T-helper 2 cell (primary cell): ENCODE measurements around the gene F9.
A peak's percentile ranks its signal among the peaks of the same experiment; 100 is the strongest.
"Not testable (repeated sequence)": the region's sequence is repeated elsewhere in the genome, so short reads cannot be mapped to it uniquely, and the experiment has no call there.

Source experiments
- DNase-seq, 5 experiments: peaks; one replicate each; pipeline versions ENCODE4 v3.0.0 to v3.0.0-alpha.2; 2012 to 2022
- total RNA-seq, 2 donors: gene quantifications; one replicate each; lab custom pipeline; 2026; lab: John Stamatoyannopoulos, UW

Gene F9
- total RNA-seq, result 0 reads per million in 2 donors

DNA sequence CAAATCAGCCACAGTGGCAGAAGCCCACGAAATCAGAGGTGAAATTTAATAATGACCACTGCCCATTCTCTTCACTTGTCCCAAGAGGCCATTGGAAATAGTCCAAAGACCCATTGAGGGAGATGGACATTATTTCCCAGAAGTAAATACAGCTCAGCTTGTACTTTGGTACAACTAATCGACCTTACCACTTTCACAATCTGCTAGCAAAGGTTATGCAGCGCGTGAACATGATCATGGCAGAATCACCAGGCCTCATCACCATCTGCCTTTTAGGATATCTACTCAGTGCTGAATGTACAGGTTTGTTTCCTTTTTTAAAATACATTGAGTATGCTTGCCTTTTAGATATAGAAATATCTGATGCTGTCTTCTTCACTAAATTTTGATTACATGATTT, at the start of gene F9:
TSS of gene F9 (plus strand) at position 190 of the 400 bp plus-strand sequence. CDS start at position 216, 26 bp downstream.
- DNase-seq, result no peak

GRCh38 chrX:139483699-139484098, 46.8 kb upstream of the F9 start:
- DNase-seq, result no peak

- DNase-seq, result no peak
Measured at GRCh38 chrX:139484591-139484990, 45.9 kb upstream of the F9 start.

- no peak for DNase-seq
Measured at GRCh38 chrX:139495324-139495723, 35.2 kb upstream of the F9 start.

DNA sequence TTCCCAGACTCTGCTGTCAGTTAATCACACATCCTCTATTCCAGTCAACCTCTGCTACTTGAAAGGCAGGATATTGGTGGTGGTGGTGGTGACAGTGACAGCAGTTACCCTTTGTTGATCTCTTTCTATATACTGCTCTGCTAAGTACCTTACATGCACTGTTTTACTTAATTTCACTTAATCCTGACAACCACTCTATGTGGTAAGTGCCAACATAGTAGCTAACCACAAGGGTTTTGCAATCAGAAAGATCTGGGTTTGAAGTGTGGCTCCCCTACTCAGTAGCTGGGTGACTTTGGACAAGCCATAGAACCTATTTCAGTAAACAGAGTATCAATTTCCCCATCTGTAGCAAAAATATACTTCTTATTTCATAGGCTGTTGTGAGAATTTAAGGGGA, 24.2 kb upstream of the F9 start:
- DNase-seq, result peak in 1 of 5 experiments; percentile 6

- no peak for DNase-seq
Measured at GRCh38 chrX:139508099-139508498, 22.4 kb upstream of the F9 start.

DNA sequence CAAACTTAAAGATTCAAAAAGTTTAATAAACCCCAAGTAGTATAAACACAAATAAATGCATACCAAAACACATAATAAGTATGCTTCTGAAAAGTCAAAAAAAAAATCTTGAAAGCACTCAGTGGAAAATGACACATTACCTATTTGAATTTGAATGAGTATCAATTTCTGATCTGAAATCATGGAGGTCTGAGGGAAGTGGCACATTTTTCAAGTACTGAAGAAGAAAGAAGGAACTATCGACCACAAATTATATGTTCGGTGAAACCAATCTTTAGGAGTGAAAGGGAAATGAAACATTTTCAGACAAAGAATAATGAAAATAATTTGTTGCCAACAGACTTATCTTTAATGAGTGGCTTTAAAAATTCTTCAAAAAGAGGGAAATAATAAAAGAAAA, 12.1 kb upstream of the F9 start:
- DNase-seq, result no peak

DNA sequence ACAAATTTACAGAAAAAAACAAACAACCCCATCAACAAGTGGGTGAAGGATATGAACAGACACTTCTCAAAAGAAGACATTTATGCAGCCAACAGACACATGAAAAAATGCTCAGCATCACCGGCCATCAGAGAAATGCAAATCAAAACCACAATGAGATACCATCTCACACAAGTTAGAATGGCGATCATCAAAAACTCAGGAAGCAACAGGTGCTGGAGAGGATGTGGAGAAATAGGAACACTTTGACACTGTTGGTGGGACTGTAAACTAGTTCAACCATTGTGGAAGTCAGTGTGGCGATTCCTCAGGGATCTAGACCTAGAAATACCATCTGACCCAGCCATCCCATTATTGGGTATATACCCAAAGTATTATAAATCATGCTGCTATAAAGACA, 1.7 kb upstream of the F9 start:
- DNase-seq, result not testable (repeated sequence)

GRCh38 chrX:139532834-139533233, 2.3 kb downstream of the F9 start:
- DNase-seq, result no peak

GRCh38 chrX:139533444-139533843, 2.9 kb downstream of the F9 start:
- DNase-seq, result no peak

DNA sequence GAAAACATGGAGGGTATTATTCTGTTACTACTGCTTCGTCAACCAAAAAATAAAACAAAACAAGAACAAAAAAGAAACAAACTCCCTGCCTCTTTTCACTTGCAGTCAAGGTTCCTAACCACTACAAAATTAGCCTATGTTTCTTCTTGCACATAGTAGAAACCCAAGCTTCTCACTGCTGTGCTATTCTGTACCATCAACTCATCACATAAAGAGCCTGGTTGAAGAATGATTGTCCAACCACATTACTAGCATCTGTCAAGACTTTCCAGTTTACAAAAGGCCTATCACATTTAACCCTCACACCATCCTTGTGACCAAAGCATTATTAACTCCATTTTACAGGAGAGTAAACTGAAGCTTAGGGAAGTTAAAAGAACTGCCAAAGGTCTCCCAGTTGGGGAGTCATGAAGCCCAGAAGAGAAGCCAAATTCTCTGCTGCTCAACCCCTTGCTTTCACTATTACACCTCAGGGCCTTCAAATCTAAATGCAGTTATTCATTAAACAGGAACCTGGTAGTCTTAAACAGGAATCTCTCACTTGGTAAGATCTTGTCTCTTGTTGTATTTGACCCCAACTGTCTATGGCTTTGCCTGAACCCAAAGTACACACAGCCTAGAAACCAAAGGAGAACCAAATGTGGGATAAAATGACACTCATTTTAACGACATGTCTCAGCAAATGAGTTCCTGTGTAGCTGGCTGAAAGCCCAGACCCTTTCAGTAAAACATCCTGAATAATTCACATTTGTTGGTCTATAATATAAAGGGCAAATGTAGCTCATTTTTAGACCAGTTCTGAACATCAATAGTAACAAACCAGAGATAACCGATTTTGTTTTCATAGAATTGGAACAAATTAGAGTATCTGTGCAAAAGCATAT, 8.6 kb downstream of the F9 start:
- no peak for DNase-seq

GRCh38 chrX:139542652-139543051, 12.1 kb downstream of the F9 start:
- DNase-seq, result no peak

GRCh38 chrX:139543920-139544319, 13.4 kb downstream of the F9 start:
- no peak for DNase-seq

DNA sequence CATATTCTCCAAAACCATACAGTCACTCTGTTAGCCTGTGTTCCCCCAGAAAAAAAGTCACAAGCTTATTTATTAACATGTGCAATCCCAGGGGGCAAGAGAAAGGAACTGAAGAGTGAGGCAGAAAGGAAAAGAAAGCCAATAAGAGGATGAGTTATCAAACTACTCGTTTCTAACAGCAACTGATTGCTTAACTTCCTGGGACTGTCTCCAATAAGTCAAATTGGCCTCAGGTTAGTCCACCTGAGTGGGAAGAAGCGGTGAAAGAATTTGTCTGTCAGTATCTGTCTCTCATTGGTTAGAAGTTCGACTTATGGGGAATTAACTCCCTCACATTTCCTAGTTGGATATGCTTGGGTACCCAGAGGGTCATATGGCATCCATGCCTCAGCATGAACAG, 14.1 kb downstream of the F9 start:
- DNase-seq, result no peak

GRCh38 chrX:139554376-139554775, 23.8 kb downstream of the F9 start:
- DNase-seq, result peak in 1 of 5 experiments; percentile 2

DNA sequence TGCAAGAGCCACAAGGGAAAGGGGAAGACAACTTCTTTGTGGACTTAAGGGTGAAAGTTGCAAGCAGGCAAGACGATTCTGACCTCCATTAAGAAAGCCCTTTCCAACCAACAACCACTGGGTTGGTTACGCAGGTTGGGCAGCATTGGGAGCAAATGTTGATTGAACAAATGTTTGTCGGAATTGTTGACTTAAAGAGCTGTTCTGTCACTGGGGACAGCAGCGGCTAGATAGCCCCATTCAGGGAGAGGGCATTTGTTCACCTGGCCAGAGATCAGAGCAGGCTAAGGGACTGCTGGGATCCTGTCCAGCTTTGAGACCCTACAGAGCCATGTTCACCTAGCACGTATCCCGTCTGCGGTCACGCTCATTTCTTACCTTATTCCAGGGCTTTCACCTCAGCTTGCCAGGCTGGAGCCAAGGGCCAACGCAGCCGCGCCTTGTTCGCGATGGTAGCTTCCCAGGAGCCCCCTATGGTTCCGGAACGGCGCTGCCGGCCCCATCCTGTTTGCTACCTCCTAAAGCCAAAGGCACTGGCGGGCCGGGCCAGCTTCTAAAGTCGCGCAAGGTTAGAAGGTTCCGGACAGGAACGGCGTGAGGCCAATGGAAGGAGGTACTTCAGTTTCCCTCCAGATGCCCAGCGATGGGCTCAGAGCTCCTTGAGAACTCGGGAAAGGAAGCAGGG, 24.6 kb downstream of the F9 start:
- DNase-seq, result no peak

DNA sequence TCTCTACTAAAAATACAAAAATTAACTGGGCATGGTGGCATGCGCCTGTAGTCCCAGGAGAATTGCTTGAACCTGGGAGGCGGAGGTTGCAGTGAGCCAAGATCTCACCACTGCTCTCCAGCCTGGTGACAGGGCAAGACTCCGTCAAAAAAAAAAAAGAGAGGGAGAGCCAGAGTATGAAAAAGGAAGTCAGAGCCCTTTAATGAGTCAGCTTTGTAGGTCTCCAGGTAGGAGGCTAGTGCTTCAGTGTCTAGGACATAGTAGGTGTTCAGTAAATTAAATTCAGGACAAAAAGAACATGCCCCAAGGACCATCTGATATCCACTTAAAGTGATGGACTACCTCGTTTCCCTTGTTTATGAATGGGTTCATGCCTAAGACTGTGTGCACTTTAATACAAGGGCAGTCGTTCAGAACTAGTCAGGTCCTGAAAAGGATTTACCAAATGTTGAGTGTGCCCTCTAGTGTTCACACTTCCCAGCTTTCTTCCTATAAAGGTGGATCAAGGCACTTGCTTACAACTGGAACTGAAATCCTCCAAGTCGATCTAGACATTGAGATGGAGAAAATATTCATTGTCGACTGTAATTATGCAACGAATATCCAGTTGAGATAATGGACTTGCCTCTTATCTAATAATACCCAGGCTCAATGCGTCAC, 29.0 kb downstream of the F9 start:
- DNase-seq, result peak in 1 of 5 experiments; percentile 25

GRCh38 chrX:139560221-139560620, 29.7 kb downstream of the F9 start:
- DNase-seq, result no peak

DNA sequence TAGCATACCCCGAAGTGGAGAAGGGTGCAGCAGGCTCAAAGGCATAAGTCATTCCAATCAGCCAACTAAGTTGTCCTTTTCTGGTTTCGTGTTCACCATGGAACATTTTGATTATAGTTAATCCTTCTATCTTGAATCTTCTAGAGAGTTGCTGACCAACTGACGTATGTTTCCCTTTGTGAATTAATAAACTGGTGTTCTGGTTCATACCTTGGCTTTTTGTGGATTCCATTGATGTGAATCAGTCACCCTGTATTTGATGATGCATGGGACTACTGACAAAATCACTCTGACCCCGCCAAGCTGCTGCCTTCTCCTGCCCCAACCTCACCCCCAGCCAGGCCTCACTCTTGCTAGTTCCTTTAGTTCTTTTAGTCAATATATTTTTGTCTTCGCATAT, 32.7 kb downstream of the F9 start:
- DNase-seq, result no peak

DNA sequence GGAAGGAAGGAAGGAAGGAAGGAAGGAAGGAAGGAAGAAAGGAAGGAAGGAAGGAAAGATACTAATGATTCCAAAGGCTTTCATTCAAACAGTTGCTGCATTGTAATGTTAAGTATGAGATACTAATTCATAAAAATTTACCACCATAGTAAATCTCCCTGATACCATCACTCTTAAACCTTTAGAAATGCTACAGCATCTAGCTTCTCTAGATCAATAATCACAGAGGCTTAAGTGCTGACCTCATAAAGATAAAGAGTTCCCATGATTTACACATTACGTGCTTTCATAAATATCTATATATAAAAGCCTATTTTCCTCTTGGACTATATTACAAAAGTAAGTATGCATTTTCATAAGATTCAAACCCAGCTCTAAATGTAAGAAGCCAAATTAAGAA, 36.4 kb downstream of the F9 start:
- no peak for DNase-seq

- no peak for DNase-seq
Measured at GRCh38 chrX:139581068-139581467, 50.5 kb downstream of the F9 start.

DNA sequence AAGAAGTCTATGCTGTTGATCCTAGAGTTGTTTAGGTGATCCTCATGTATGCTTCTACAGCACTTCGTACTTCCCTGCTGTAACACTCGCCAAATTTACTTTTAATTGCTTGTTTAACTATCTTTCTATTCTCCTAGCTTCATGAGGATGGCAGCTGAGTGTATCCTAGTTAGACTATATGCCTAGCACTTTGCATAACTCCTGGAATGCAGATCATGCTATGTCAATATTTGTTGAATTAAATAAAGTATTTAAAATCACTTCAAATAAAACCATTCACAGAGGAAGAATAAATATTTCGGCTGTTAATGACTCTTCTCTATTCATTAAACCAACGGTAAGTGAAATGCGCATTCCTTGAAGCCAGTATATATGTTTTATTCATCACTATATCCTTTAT, 55.1 kb downstream of the F9 start:
- no peak for DNase-seq

DNA sequence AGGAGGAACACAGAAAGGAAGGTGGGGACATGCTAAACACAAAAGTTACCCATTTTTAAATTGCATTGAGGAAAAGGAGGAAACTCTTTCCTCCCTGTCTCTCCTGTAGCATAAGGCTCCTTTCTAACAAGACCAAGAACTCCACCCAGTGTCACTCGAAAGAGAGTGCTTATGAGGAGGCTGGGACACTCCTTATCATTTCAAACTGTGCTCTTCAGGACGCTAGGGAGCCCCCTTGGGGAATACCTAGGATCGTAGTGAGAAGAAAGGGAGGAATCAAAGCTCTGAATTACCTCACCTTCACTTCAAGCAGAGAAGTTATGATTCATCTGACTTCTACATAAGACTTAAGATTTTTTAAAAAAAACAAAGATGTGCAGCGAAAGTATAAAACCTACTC, 65.5 kb downstream of the F9 start:
- no peak for DNase-seq

GRCh38 chrX:139600105-139600504, 69.6 kb downstream of the F9 start:
- no peak for DNase-seq
